Activated CD8-positive, alpha-beta memory T cell treated with anti-CD3 and anti-CD28 coated beads for 36 hours (primary cell): Measurements from ENCODE around the gene NAV1. TPM values are rescaled to one million over a fixed set of nuclear protein-coding genes. Genes with fewer than 3 reads are reported as not detected.

ENCODE experiments used
- CTCF ChIA-PET: fragments of 350-600 bp; sonication (Branson Sonifier 250); formaldehyde crosslinking; loops from one replicate; lab custom pipeline; 2021; ENCODE audit warnings: antibody characterized with exemption; lab: Charles Lee
- POLR2A ChIA-PET: fragments of 350-600 bp; sonication (Branson Sonifier 250); formaldehyde crosslinking; loops from one replicate; lab custom pipeline; 2021; ENCODE audit warnings: antibody characterized with exemption; lab: Charles Lee
- total RNA-seq, 2 experiments: library from RNA; stranded (reverse); gene quantifications; one replicate each; pipeline ENCODE4 v1.2.3, GENCODE V29; 2021

The NAV1 gene
- total RNA-seq, 2 experiments from 2014 or later = 0.61 to 0.94 TPM

DNA sequence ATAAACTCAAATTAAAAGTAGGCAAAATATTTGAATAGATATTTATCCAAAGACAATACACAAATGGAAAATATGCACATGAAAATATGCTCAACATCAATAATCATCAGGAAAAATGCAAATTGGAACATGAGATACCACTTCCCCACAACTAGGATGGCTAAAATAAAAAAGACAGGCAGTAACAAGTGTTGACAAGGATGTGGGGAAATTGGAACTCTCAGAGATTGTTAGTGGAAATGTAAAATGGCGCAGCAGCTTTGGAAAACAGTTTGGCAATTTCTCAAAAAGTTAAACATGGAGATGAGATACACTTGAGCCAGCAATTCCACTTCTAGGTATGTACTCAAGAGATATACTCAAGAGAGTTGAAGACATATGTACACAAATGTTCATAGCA, 48.8 kb downstream of the NAV1 start:
- ChIA-PET POLR2A (no interaction called here), CTCF (interaction anchor here (0.7 kb wide), 1 partner anchor 218 kb away, joined by 3 read pairs; no protein-coding TSS in a partner anchor)

Other genes with a start within 250 kb of the NAV1 start
- gene TNNT2, start 161.4 kb upstream of the NAV1 start, total RNA-seq = not detected
- not detected for gene LAD1, start 139.8 kb upstream of the NAV1 start, total RNA-seq
- not detected for gene TNNI1, start 117.4 kb upstream of the NAV1 start, total RNA-seq
- gene PHLDA3, start 69.9 kb upstream of the NAV1 start, total RNA-seq = 1 to 10 TPM; 8.7 to 9.7 TPM
- 10 to 100 TPM; 69.3 to 71.8 TPM for gene CSRP1, start 32.0 kb upstream of the NAV1 start, total RNA-seq